ENCODE data around the gene PTTG1IP.

The PTTG1IP gene

DNA sequence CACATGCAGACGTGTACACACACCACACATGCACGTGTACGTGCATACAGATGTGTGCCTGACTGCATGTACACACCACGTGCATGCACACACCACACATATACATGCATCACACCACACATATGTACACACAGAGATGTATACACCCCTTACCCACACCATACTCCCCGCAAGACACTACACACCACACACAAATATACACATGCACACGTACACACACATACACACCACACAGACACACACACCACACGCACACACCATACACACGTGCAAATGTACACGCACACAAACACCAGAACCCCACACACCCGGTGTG lies 37.5 kb upstream of the PTTG1IP start:
- intact Hi-C loops (cut with DNase I; ENCODE audit: low total_unique reads), result no loop called here
- Histone ChIP-seq H3K36me3 (no peaks in the 10 kb centered on the region), H3K27me3 (no peaks in the 10 kb centered on the region), H3K27ac (no peak overlapping the region), H3K9me3 (no peaks in the 10 kb centered on the region), H3K4me1 (peaks cover 0 to 49% (median 34%) of the 10 kb centered on the region in 4 donors), H3K4me3 (no peak overlapping the region)
- no peak for DNase-seq
- TF ChIP-seq CTCF (IDR thresholded peaks at IDR 0.05), result no peak

DNA sequence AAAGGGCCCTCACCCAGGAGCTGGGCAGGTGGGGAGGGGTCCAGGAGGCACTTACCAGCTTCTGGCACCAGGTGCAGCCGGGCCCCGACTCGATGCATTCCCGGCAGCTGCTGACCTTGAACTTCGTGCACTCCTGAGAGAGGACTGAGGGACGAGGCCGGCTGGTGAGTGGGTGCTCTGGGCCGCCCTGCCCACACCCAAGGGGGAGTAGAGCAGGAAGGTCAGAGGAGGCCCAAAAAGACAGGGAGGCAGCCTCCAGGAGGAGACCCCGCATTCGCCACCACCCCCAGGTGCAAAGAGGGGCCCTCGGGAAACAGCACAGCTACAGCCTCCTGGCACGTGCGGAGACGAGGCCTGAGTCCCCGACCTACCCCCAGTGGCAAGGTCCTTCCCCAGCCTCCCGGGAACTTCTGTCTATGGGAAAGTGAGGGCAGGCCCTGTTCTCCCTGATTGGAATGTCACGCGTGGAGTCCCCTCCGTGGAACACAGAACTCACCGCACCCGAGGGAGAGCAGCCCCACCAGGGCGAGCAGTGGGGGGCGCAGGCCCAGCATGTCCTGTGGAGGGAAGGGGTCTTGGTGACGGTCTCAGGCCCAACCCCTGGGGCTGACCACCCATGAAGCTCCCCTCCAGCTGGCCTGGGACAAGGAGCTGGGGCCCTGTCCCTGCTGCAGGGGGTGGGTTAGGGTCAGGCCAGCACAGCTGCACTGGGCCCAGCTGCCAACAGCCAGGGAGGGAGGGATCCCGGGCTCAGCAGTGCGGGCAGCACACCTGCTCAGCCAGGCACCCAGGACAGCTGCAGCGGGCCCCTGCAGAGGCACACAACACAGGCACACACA lies 37.0 kb upstream of the PTTG1IP start:
- Histone ChIP-seq H3K27ac (peak overlapping the region in 1 of 2 donors; percentile 33), H3K4me3 (no peak overlapping the region), H3K27me3 (no peaks in the 10 kb centered on the region), H3K36me3 (no peaks in the 10 kb centered on the region), H3K9me3 (no peaks in the 10 kb centered on the region), H3K4me1 (peaks cover 0 to 49% (median 34%) of the 10 kb centered on the region in 4 donors)
- intact Hi-C loops (cut with DNase I; ENCODE audit: low total_unique reads), result no loop called here
- no peak for TF ChIP-seq CTCF (IDR thresholded peaks at IDR 0.05)
- DNase-seq, result no peak

- no peak overlapping the region for H3K4me3 ChIP-seq
- H3K27ac ChIP-seq, result no peak overlapping the region
- no peaks in the 10 kb centered on the region for H3K27me3 ChIP-seq
- no peak for DNase-seq
- no peaks in the 10 kb centered on the region for H3K36me3 ChIP-seq
- peaks cover 0 to 49% (median 34%) of the 10 kb centered on the region in 4 donors for H3K4me1 ChIP-seq
- H3K9me3 ChIP-seq, result no peaks in the 10 kb centered on the region
- intact Hi-C loops (cut with DNase I; ENCODE audit: low total_unique reads), result no loop called here
- no peak for TF ChIP-seq CTCF (IDR thresholded peaks at IDR 0.05)
Observed at GRCh38 chr21:44909719-44910118, 36.2 kb upstream of the PTTG1IP start.

- intact Hi-C loops (cut with DNase I; ENCODE audit: low total_unique reads), result no loop called here
- no peak for TF ChIP-seq CTCF (IDR thresholded peaks at IDR 0.05)
- Histone ChIP-seq H3K27ac (peak overlapping the region in 1 of 2 donors; percentile 62), H3K4me3 (peak overlapping the region in 1 of 2 donors; percentile 27), H3K36me3 (no peaks in the 10 kb centered on the region), H3K4me1 (peaks cover 0 to 49% (median 34%) of the 10 kb centered on the region in 4 donors), H3K9me3 (no peaks in the 10 kb centered on the region), H3K27me3 (no peaks in the 10 kb centered on the region)
- no peak for DNase-seq
Observed at GRCh38 chr21:44908908-44909307, 35.4 kb upstream of the PTTG1IP start.

DNA sequence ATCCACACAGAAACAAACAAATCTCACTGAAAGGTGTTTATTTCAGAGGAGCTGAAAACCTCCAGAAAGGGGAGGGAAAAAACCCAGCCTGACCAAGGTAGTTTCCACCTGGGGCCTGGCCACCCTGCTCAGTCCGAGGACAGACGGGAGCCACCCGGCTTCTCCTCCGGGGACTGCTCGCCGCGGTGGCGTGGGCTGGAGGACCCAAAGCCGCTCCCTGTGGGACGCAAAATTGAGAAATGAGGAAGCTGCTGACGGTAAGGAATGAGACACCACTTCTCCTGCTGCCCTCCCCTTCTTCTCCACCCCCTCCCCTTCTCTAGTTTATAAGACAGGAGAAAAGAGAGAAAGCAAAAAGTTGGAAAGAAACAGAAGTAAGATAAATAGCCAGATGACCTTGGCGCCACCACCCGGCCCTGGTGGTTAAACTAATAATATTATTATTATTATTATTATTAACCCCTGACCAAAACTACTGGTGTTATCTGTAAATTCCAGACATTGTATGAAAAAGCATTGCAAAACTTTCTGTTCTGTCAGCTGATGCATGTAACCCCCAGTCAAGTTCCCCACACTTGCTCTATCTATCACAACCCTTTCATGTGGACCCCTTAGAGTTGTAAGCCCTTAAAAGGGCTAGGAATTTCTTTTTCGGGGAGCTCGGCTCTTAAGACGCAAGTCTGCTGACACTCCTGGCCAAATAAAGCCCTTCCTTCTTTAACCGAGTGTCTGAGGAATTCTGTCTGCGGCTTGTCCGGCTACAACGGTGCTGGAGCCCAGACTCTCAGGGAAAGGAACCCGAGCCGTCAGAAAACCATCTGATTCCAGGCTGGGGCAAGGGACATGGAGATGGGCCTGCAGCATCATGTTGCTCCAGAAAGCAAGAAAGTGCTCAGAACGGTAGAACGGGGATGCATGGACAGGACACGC lies 34.7 kb upstream of the PTTG1IP start:
- DNase-seq, result no peak
- Histone ChIP-seq H3K9me3 (no peaks in the 10 kb centered on the region), H3K27ac (peak overlapping the region in 1 of 2 donors; percentile 62), H3K4me1 (peaks cover 0 to 49% (median 34%) of the 10 kb centered on the region in 4 donors), H3K4me3 (peak overlapping the region; percentile 27 to 39), H3K36me3 (no peaks in the 10 kb centered on the region), H3K27me3 (no peaks in the 10 kb centered on the region)
- intact Hi-C loops (cut with DNase I; ENCODE audit: low total_unique reads), result no loop called here
- no peak for TF ChIP-seq CTCF (IDR thresholded peaks at IDR 0.05)

Data from tibial artery (tissue), 4 donors.